ENCODE measurements around the gene WARS2.

GRCh38 chr1:119115311-119115710 is 25.1 kb downstream of the WARS2 start:
- TF ChIP-seq POLR2A (IDR thresholded peaks at IDR 0.05) (no peak), CTCF (IDR thresholded peaks at IDR 0.05) (no peak)

Measured in esophagus squamous epithelium (tissue), 4 donors.